Measurements from ENCODE around the gene IL18RAP.

Gene IL18RAP

GRCh38 chr2:102427249-102427648, 4.3 kb downstream of the IL18RAP start:
- no peak for TF ChIP-seq CTCF (IDR thresholded peaks at IDR 0.05; ENCODE audit: control extremely low read depth, extremely low read depth, low read depth, missing control alignments)
- POLR2A ChIA-PET = interaction anchor here (0.7 kb wide), 1 partner anchor 11 kb away, joined by 3 read pairs; no protein-coding TSS in a partner anchor
- CTCF ChIA-PET = interaction anchor here (1.0 to 7.3 kb wide), 5 partner anchors 16 to 71 kb away, joined by 3 to 49 read pairs (median 4); no protein-coding TSS in a partner anchor
- no peak for DNase-seq (ENCODE audit: extremely low spot score)

- DNase-seq (ENCODE audit: extremely low spot score) = no peak
- POLR2A ChIA-PET = no interaction called here
- TF ChIP-seq CTCF (IDR thresholded peaks at IDR 0.05; ENCODE audit: control extremely low read depth, extremely low read depth, low read depth, missing control alignments) = no peak
- CTCF ChIA-PET = interaction anchor here (0.8 to 1.5 kb wide), 2 partner anchors 31 to 61 kb away, joined by 3 to 4 read pairs; no protein-coding TSS in a partner anchor
Observed at GRCh38 chr2:102428573-102428972, 5.6 kb downstream of the IL18RAP start.

- TF ChIP-seq CTCF (IDR thresholded peaks at IDR 0.05; ENCODE audit: control extremely low read depth, extremely low read depth, low read depth, missing control alignments) = no peak
- ChIA-PET CTCF (interaction anchor here (3.7 kb wide), 1 partner anchor 11 kb away, joined by 21 read pairs; no protein-coding TSS in a partner anchor), POLR2A (no interaction called here)
- DNase-seq (ENCODE audit: extremely low spot score) = no peak
Observed at GRCh38 chr2:102432386-102432785, 9.4 kb downstream of the IL18RAP start.

- CTCF ChIA-PET = interaction anchor here (1.4 to 5.0 kb wide), 5 partner anchors 9 to 78 kb away, joined by 4 to 21 read pairs (median 6); partner anchors contain the start of genes IL18R1 and IL18RAP
- POLR2A ChIA-PET = no interaction called here
- TF ChIP-seq CTCF (IDR thresholded peaks at IDR 0.05; ENCODE audit: control extremely low read depth, extremely low read depth, low read depth, missing control alignments) = no peak
- no peak for DNase-seq (ENCODE audit: extremely low spot score)
Observed at GRCh38 chr2:102433973-102434654, 11.2 kb downstream of the IL18RAP start.

GRCh38 chr2:102434655-102435381, 11.9 kb downstream of the IL18RAP start:
- no peak for TF ChIP-seq CTCF (IDR thresholded peaks at IDR 0.05; ENCODE audit: control extremely low read depth, extremely low read depth, low read depth, missing control alignments)

GRCh38 chr2:102435741-102436140, 12.8 kb downstream of the IL18RAP start:
- no peak for TF ChIP-seq CTCF (IDR thresholded peaks at IDR 0.05; ENCODE audit: control extremely low read depth, extremely low read depth, low read depth, missing control alignments)
- ChIA-PET CTCF (interaction anchor here (0.7 to 5.0 kb wide), 9 partner anchors 8 to 195 kb away, joined by 3 to 21 read pairs (median 4); partner anchors contain the start of gene IL18RAP), POLR2A (interaction anchor here (0.7 kb wide), 1 partner anchor 674 kb away, joined by 3 read pairs; no protein-coding TSS in a partner anchor)
- no peak for DNase-seq (ENCODE audit: extremely low spot score)

More at GRCh38 chr2:102434655-102435381, 11.9 kb downstream of the IL18RAP start:
- CTCF ChIA-PET = interaction anchor here (0.7 to 5.0 kb wide), 10 partner anchors 9 to 194 kb away, joined by 3 to 21 read pairs (median 5); partner anchors contain the start of gene IL18RAP
- DNase-seq (ENCODE audit: extremely low spot score) = no peak
- POLR2A ChIA-PET = no interaction called here

Measured in GM10248 (cell line).